Amygdala (tissue), 56 donors: ENCODE results near the gene KRT75.
A peak's percentile ranks its signal among the peaks of the same experiment; 100 is the strongest.
"Not testable (repeated sequence)": the region's sequence is repeated elsewhere in the genome, so short reads cannot be mapped to it uniquely, and the experiment has no call there.

Experiments used
- DNase-seq, 56 donors: peaks; one replicate each; lab custom pipeline; 2025; lab: John Stamatoyannopoulos, UW

The KRT75 gene

GRCh38 chr12:52434081-52434733 lies at the start of gene KRT75:
Gene KRT75 (minus strand): TSS chr12:52434371. CDS start chr12:52434304, 67 bp downstream.
- no peak for DNase-seq

- DNase-seq = no peak
Observed at GRCh38 chr12:52480073-52480472, 45.9 kb upstream of the KRT75 start.

- DNase-seq = no peak
Observed at GRCh38 chr12:52477651-52478050, 43.5 kb upstream of the KRT75 start.

GRCh38 chr12:52474212-52474611 lies 40.0 kb upstream of the KRT75 start:
- no peak for DNase-seq

- no peak for DNase-seq
Observed at GRCh38 chr12:52473768-52474167, 39.6 kb upstream of the KRT75 start, which contains the start of gene KRT6C. Gene KRT6C (minus strand): TSS chr12:52473805. CDS start chr12:52473737, 68 bp downstream.

GRCh38 chr12:52469853-52470252 lies 35.7 kb upstream of the KRT75 start:
- DNase-seq = no peak

- DNase-seq = no peak
Observed at GRCh38 chr12:52464897-52465296, 30.7 kb upstream of the KRT75 start.

- DNase-seq = no peak
Observed at GRCh38 chr12:52461693-52462092, 27.5 kb upstream of the KRT75 start.

GRCh38 chr12:52458861-52459260 lies 24.7 kb upstream of the KRT75 start:
- no peak for DNase-seq

- no peak for DNase-seq
Observed at GRCh38 chr12:52455821-52456220, 21.6 kb upstream of the KRT75 start.

- peak in 1 of 56 donors; percentile 7 for DNase-seq
Observed at GRCh38 chr12:52454411-52455201, 20.4 kb upstream of the KRT75 start.

- DNase-seq = no peak
Observed at GRCh38 chr12:52452101-52452500, 17.9 kb upstream of the KRT75 start, which contains the start of gene KRT6B. Gene KRT6B (minus strand): TSS chr12:52452146. CDS start chr12:52452078, 68 bp downstream.

GRCh38 chr12:52448228-52448627 lies 14.1 kb upstream of the KRT75 start:
- no peak for DNase-seq

GRCh38 chr12:52447196-52447595 lies 13.0 kb upstream of the KRT75 start:
- DNase-seq = not testable (repeated sequence)

- DNase-seq = no peak
Observed at GRCh38 chr12:52446367-52447045, 12.3 kb upstream of the KRT75 start.

GRCh38 chr12:52445876-52446275 lies 11.7 kb upstream of the KRT75 start:
- DNase-seq = no peak

- no peak for DNase-seq
Observed at GRCh38 chr12:52444647-52445595, 10.8 kb upstream of the KRT75 start.

GRCh38 chr12:52443966-52444365 lies 9.8 kb upstream of the KRT75 start:
- DNase-seq = no peak

GRCh38 chr12:52442600-52443061 lies 8.5 kb upstream of the KRT75 start:
- peak in 1 of 56 donors; percentile 13 for DNase-seq
